Lower lobe of right lung (tissue), 2 donors: ENCODE measurements around the gene GALNT17. TPM values are rescaled to one million over a fixed set of nuclear protein-coding genes. Genes with fewer than 3 reads are reported as not detected.

ENCODE experiments used
- ATAC-seq, 2 donors: fragments of 200-7000 bp; cut with Tn5 transposase; one replicate each; pipeline ENCODE4 v1.9.1; 2020 to 2022; ENCODE audit warnings: mild to moderate bottlenecking in 2 of 2, moderate library complexity in 2 of 2
- DNase-seq: peaks from one replicate; pipeline ENCODE4 v3.0.0-alpha.2; 2020
- H3K27ac ChIP-seq: fragments of 200-600 bp; one replicate; pipeline ENCODE4 v1.8.0; 2022
- H3K27me3 ChIP-seq: fragments of 200-600 bp; one replicate; pipeline ENCODE4 v1.8.0; 2022; ENCODE audit warnings: low read depth
- H3K36me3 ChIP-seq: fragments of 200-600 bp; one replicate; pipeline ENCODE4 v1.8.0; 2022; ENCODE audit warnings: mild to moderate bottlenecking
- H3K4me1 ChIP-seq: fragments of 200-600 bp; one replicate; pipeline ENCODE4 v1.8.0; 2022
- H3K4me3 ChIP-seq: fragments of 200-600 bp; one replicate; pipeline ENCODE4 v1.8.0; 2022; ENCODE audit warnings: mild to moderate bottlenecking
- H3K9me3 ChIP-seq: fragments of 200-600 bp; one replicate; pipeline ENCODE4 v1.8.0; 2022
- CTCF ChIP-seq: fragments of 200-600 bp; IDR thresholded peaks from one replicate; pipeline ENCODE4 v1.8.0; 2022; ENCODE audit warnings: antibody characterized with exemption, mild to moderate bottlenecking
- intact Hi-C: fragments of 100-400 bp; cut with DNase I; formaldehyde crosslinking; loops from one replicate; pipeline ENCODE4 v1.11.0; 2022
- long read RNA-seq: library from polyadenylated mRNA; unstranded; transcript quantifications from one replicate; pipeline ENCODE4 v2.0.0, GENCODE V29; 2021
- total RNA-seq: library from RNA; stranded (reverse); fragmentation: NEBNext Ultra II Directional; extraction: Animal tissue kit (Norgen Biotek cat#: 25700); gene quantifications from one replicate; pipeline ENCODE4 v1.2.1, GENCODE V29; 2021
- donor health status: DM: no; HTN: yes; CAD: no; lungs with severe emphysema.

GALNT17 gene
- total RNA-seq, result 6.6 TPM
- long read RNA-seq, partial matches to known transcripts, result 2 of 5 reads
- long read RNA-seq, other reads (novel, unspliced or antisense), result 2 of 5 reads

- peak within 1 kb of the TSS; percentile 52 for H3K4me3 ChIP-seq
- no peaks in the 10 kb centered on the region for H3K36me3 ChIP-seq
- DNase-seq, result no peak
- no peak for TF ChIP-seq CTCF
- peak within 1 kb of the TSS; percentile 31 for H3K27ac ChIP-seq
- peak; percentile 20 to 21 for ATAC-seq
- H3K27me3 ChIP-seq, result peaks cover 23% of the 10 kb centered on the region
- intact Hi-C loops, result no loop called here
- H3K9me3 ChIP-seq, result no peaks in the 10 kb centered on the region
- peaks cover 9% of the 10 kb centered on the region for H3K4me1 ChIP-seq
Observed at GRCh38 chr7:71132127-71132376, at the start of gene GALNT17. Gene GALNT17, plus strand, starts transcription at chr7:71132144.

- no peaks in the 10 kb centered on the region for H3K36me3 ChIP-seq
- no peak overlapping the region for H3K4me3 ChIP-seq
- H3K27ac ChIP-seq, result no peak overlapping the region
- intact Hi-C loops, result no loop called here
- ATAC-seq, result no peak
- no peak for TF ChIP-seq CTCF
- H3K9me3 ChIP-seq, result no peaks in the 10 kb centered on the region
- no peaks in the 10 kb centered on the region for H3K4me1 ChIP-seq
- H3K27me3 ChIP-seq, result no peaks in the 10 kb centered on the region
- DNase-seq, result no peak
Observed at GRCh38 chr7:71095266-71095860, 36.6 kb upstream of the GALNT17 start.

- no peak overlapping the region for H3K4me3 ChIP-seq
- intact Hi-C loops, result no loop called here
- DNase-seq (no peak), ATAC-seq (no peak)
- no peaks in the 10 kb centered on the region for H3K36me3 ChIP-seq
- H3K9me3 ChIP-seq, result no peaks in the 10 kb centered on the region
- no peaks in the 10 kb centered on the region for H3K27me3 ChIP-seq
- H3K27ac ChIP-seq, result no peak overlapping the region
- H3K4me1 ChIP-seq, result no peaks in the 10 kb centered on the region
- TF ChIP-seq CTCF, result no peak
Observed at GRCh38 chr7:71096351-71096750, 35.6 kb upstream of the GALNT17 start.

- intact Hi-C loops, result no loop called here
- no peaks in the 10 kb centered on the region for H3K4me1 ChIP-seq
- H3K4me3 ChIP-seq, result no peak overlapping the region
- no peaks in the 10 kb centered on the region for H3K27me3 ChIP-seq
- TF ChIP-seq CTCF, result no peak
- DNase-seq (no peak), ATAC-seq (no peak)
- no peak overlapping the region for H3K27ac ChIP-seq
- H3K9me3 ChIP-seq, result no peaks in the 10 kb centered on the region
- no peaks in the 10 kb centered on the region for H3K36me3 ChIP-seq
Observed at GRCh38 chr7:71106226-71106625, 25.7 kb upstream of the GALNT17 start.

- no peaks in the 10 kb centered on the region for H3K9me3 ChIP-seq
- no peaks in the 10 kb centered on the region for H3K27me3 ChIP-seq
- H3K36me3 ChIP-seq, result no peaks in the 10 kb centered on the region
- intact Hi-C loops, result no loop called here
- H3K27ac ChIP-seq, result no peak overlapping the region
- no peaks in the 10 kb centered on the region for H3K4me1 ChIP-seq
- DNase-seq (no peak), ATAC-seq (no peak)
- H3K4me3 ChIP-seq, result no peak overlapping the region
- no peak for TF ChIP-seq CTCF
Observed at GRCh38 chr7:71112436-71112835, 19.5 kb upstream of the GALNT17 start.

- no peaks in the 10 kb centered on the region for H3K4me1 ChIP-seq
- TF ChIP-seq CTCF, result no peak
- DNase-seq, result no peak
- H3K27ac ChIP-seq, result no peak overlapping the region
- no peaks in the 10 kb centered on the region for H3K27me3 ChIP-seq
- ATAC-seq, result no peak
- H3K4me3 ChIP-seq, result no peak overlapping the region
- intact Hi-C loops, result no loop called here
- H3K9me3 ChIP-seq, result no peaks in the 10 kb centered on the region
- no peaks in the 10 kb centered on the region for H3K36me3 ChIP-seq
Observed at GRCh38 chr7:71120096-71120495, 11.8 kb upstream of the GALNT17 start.
